Measurements from ENCODE around the gene UNC13A.
"Not testable (repeated sequence)": the region's sequence is repeated elsewhere in the genome, so short reads cannot be mapped to it uniquely, and the experiment has no call there.

UNC13A gene

GRCh38 chr19:17562097-17562496, 126.1 kb downstream of the UNC13A start:
- no peak for DNase-seq

GRCh38 chr19:17560205-17560595, 128.0 kb downstream of the UNC13A start:
- no peak for DNase-seq

GRCh38 chr19:17557466-17557865, 130.7 kb downstream of the UNC13A start:
- DNase-seq: no peak

- no peak for DNase-seq
These were observed 131.2 kb downstream of the UNC13A start for GRCh38 chr19:17556995-17557394.

GRCh38 chr19:17555929-17556813, 132.0 kb downstream of the UNC13A start:
- no peak for DNase-seq

- peak; percentile 98 for DNase-seq
These were observed 132.7 kb downstream of the UNC13A start, which contains the start of gene COLGALT1 for GRCh38 chr19:17555480-17555928. COLGALT1 (plus strand) TSS chr19:17555649; CDS start chr19:17555714, 65 bp downstream.

- DNase-seq: no peak
These were observed 133.1 kb downstream of the UNC13A start for GRCh38 chr19:17554968-17555479.

GRCh38 chr19:17553256-17553655, 134.9 kb downstream of the UNC13A start:
- no peak for DNase-seq

GRCh38 chr19:17552735-17553134, 135.4 kb downstream of the UNC13A start:
- DNase-seq: not testable (repeated sequence)

Measured in effector CD4-positive, alpha-beta T cell (primary cell).